NCI-H446 treated with DMSO at 0.1 percent for 48 hours (cell line): ENCODE measurements around the gene NSL1.
A peak's percentile ranks its signal among the peaks of the same experiment; 100 is the strongest.
"Not testable (repeated sequence)": the region's sequence is repeated elsewhere in the genome, so short reads cannot be mapped to it uniquely, and the experiment has no call there.

Source experiments
- DNase-seq: peaks from one replicate; lab custom pipeline; 2025; lab: John Stamatoyannopoulos, UW

The NSL1 gene

DNA sequence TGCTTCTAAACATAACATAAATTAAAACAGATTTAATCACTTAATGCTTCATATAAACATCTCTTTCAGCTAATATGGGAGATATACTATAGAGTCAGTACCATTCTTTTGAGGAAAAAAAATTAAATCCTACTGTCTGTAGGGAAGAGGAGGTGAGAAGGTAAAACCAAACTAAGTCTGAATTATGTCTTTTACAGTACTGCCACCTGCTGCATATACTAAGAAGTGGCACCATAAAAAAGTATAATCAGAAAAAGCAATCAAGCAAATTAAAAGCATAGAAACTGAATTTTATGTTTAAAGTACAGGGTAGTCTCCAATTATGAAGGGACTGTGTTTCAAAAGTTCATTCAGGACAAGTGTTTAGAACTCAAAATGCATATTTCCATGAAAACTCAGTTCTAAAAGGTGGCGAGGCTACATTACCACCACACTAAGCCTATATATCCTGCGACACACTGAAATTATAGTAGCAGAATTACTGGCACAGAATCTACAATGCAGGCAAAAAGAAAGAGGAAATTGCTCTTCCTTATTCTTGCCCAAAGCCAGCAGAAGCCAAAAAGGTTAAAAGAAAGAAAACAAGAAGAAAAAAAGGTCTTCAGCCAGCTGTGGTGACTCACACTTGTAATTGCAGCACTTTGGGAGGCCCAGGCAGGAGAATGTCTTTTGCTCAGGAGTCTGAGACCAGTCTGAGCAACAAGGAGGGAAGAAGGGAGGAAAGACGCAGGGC lies 9.0 kb downstream of the NSL1 start:
- peak; percentile 26 for DNase-seq

DNA sequence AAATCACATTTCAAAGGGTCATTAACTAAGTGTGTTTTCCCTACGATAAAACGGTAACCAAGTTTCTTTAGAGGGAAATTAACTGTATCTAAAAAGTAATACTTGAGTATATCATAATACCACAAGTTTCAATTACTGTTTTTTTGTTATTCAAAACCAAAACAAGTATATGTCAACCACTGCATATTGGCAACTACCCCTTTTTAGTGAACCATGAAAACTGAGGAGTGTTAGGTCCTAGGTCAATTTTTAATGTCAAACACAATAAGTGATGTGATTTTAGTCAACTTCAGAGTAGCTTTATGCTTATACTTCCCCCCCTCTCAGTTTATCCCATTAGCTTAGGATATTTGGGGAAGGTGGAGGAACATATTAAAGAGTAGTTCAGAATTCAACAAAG lies 10.4 kb downstream of the NSL1 start:
- no peak for DNase-seq

DNA sequence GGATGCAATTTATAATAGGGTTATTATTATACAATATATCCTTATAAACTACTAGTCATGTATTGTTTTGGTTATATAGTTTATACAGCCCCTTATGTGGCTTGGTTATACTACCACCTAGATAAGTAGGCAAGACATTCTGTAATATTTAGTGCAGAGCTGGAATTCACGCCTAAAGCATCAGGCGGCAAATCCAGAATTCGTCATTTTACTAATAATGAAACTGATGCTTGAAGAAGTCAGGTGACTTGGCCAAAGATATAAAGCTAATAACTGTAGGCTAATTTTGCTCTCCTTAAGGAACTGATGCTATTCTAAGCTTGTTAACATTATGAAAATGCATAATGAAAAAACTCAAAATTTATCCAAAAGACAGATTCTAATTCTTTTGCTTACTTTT lies 10.8 kb downstream of the NSL1 start:
- DNase-seq, result no peak

DNA sequence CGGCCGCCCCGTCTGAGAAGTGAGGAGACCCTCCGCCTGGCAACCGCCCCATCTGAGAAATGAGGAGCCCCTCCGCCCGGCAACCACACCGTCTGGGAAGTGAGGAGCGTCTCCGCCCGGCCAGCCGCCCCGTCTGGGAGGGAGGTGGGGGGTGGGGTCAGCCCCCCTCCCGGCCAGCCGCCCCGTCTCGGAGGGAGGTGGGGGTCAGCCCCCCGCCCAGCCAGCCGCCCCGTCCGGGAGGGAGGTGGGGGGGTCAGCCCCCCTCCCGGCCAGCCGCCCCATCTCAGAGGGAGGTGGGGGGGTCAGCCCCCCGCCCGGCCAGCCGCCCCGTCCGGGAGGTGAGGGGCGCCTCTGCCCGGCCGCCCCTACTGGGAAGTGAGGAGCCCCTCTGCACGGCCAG lies 12.5 kb downstream of the NSL1 start:
- not testable (repeated sequence) for DNase-seq

DNA sequence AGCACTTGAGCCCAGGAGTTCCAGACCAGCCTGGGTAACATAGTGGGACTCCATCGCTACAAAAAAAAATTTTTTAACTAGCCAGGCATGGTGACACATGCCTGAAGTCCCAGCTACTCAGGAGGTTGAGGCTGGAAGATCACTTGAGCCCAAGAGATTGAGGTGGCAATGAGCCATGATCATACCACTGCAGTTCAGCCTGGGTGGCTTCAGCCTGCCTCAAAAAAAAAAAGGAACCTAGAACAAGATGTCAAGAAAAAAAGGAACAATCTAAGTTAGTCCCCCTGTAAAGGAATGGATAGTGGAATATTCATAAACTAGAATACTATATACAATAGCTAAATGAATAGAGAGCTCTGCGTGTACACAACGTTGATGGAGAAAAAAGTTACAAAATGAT lies 14.4 kb downstream of the NSL1 start:
- no peak for DNase-seq

DNA sequence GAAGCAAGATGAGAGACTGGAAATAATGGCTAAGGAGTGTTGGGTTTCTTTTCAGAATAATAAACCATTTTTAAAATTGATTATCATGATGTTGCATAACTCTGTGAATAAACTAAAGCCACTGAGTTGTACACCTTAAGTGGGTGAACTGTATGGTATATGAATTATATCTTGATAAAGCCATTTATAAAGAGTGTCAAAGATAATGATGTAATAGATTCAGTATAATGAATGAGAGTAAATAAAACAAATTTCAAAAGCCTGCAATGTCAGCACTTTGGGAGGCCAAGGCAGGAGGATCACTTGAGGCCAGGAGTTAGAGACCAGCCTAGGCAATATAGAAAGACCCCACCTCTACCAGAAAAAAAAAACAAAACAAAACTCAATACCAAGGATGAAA lies 16.3 kb downstream of the NSL1 start:
- DNase-seq, result no peak

DNA sequence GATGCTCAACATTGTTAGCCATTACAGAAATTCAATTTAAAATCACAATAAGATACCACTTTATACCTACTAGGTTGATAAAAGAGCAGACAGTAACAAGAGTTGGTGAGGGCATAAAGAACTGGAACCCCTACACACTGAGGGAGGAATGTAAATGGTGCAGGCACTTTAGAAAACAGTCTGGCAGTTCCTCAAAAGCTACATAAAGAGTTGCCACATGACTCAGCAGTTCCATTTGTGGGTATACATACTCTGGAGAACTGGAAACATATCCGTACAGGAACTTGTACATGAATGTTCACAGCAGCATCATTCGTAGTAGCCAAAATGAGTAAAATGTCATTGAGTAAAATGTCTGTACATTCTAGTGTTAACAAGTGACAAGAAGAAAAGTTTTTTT lies 17.0 kb downstream of the NSL1 start:
- no peak for DNase-seq

DNA sequence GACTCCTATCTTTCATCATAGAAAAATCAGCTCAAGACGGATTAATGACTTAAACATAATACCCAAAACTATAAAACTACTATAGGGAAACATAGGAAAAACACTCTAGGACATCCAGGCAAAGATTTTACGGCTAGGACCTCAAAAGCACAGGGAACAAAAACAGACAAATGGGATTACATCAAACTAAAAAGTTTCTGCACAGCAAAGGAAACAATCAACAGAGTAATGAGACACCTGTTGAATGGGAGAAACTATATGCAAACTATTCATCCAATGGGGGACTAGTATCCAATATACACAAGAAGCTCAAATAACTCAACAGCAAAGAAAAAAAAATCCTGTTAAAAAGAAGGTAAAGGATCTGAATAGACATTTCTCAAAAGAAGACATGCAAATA lies 18.6 kb downstream of the NSL1 start:
- DNase-seq, result no peak

DNA sequence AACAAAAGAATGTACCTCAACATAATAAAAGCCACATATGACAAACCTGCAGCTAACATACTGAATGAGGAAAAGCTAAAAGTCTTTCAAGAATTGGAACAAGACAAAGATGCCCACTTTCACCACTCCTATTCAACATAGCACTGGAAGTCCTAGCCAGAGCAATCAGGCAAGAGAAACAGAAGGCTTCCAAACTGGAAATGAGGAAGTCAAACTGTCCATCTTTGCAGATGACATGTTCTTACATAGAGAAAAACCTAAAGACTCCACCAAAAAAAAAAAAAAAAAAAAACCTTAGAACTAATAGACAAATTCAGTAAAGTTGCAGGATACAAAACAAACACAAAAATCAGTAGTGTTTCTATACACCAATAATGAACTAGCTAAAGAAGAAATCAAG lies 20.2 kb downstream of the NSL1 start:
- no peak for DNase-seq

DNA sequence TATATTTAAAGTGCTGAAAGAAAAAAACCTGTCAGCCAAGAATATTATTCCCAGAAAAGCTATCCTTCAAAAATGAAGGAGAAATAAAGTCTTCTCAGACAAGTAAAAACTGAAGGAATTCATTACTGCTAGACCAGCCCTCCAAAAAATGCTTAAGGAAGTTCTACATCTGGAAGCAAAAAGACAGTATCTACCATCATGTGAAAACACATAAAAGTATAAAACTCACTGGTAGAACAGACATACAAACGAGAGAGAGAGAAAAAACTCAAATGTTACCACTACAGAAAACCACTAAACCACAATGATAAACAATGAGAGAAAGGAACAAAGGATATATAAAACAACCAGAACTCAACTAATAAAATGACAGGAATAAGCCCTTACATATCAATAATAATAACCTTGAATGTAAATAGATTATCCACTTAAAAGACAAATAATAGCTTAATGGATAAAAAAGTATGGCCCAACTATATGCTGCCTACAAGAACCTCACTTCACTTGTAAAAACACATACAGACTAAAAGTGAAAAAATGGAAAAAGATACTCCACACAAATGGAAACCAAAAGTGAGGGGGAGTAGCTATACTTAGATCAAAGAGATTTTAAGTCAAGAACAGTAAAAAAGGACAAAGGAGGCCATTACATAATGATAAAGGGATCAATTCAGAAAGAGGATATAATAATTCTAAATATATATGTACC lies 22.0 kb downstream of the NSL1 start:
- DNase-seq, result no peak

DNA sequence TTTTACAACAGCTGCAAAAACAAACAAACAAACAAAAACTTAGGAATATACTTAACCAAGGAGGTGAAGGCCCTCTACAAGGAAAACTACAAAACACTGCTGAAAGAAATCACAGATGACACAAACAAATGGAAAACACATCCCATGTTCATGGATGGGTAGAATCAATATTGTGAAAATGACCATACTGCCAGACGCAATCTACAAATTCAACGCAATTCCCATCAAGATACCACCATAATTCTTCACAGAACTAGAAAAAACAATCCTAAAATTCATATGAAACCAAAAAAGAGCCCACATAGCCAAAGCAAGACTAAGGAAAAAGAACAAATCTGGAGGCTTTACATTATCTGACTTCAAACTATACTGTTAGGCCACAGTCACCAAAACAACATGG lies 24.8 kb downstream of the NSL1 start:
- not testable (repeated sequence) for DNase-seq

DNA sequence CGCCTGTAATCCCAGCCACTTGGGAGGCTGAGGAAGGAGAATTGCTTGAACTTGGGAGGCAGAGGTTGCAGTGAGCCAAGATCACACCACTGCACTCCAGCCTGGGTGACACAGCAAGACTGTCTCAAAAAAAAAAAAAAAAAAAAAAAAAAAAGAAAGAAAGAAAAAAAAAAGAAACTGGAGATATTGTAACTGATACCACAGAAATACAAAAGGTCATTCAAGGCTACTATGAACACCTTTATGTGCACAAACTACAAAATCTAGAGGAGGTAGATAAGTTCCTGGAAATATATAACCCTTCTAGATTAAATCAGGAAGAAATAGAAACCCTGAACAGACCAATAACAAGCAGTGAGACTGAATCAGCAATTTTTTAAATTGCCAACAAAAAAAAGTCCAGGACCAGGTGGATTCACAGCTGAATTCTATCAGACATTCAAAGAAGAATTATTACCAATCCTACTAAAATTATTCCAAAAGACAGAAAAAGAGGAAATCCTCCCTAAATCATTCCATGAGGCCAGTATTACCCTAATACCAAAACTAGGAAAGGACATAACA lies 26.8 kb downstream of the NSL1 start:
- DNase-seq, result not testable (repeated sequence)

DNA sequence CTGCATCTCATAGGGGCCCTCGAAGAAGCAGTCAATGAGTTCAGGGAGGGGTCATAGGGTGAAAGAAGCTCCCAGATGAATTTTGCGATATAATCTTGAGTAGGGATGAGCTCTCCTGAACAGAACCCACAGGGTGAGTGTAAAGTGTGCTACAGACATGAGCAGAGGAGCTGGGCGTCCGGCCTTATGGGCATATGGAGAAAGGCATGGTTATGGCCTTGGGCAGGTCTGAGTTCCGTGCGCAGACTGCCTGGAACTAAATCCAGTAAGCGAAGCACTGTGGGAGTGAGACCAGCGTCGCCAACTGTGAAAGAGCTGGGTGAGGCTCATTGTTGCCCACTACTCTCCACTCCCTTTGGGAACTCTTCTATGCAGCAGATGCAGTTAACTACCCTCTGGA lies 28.7 kb downstream of the NSL1 start:
- no peak for DNase-seq

DNA sequence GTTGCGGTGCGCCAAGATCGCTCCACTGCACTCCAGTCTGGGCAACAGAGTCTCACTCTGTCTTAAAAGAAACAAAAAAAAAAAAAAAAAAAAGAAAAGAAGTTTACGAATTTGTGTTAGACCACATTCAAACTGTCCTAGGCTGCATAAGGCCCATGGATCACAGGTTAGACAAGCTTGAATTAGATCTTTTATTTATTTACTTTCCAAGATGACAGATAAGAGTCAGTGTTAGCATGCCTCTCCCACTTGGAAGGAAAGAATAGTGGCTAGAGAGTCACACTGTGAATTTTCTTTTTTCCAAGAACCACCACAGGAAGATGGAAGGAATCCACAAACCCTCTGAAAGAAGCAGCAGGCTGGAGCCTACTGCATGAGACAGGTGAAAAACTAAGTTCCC lies 29.3 kb downstream of the NSL1 start:
- no peak for DNase-seq

DNA sequence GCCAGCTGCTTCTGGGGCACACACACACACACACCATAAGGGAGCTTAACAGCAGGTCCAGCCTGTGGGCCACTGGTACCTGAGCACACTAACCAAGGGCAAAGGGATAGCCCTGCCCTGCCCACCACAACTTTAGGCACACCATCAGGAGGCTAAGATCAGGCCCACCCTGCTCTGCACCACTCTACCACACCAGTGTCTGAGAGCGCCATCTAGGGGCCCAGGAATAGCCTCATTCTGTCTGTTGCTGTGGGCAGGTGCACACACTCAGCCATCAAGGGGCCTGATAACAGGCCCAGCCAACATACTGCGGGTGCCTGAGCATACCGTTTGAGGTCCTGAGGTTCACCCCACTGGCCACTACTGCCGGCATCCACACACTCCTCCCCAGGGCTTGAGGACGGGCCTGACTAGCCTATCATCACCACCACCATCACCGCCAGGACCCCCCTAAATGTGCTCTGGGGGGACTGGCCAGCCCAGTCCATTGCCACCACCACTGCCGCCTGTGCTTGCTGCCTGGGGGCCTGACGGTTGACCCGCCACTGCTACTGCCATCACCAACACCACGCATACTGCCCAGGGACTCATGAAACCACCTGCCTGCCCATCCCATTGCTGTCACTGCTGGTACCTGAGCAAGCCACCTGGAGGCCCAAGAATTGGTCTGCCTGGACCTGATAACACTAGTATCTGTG lies 31.3 kb downstream of the NSL1 start:
- DNase-seq, result no peak

DNA sequence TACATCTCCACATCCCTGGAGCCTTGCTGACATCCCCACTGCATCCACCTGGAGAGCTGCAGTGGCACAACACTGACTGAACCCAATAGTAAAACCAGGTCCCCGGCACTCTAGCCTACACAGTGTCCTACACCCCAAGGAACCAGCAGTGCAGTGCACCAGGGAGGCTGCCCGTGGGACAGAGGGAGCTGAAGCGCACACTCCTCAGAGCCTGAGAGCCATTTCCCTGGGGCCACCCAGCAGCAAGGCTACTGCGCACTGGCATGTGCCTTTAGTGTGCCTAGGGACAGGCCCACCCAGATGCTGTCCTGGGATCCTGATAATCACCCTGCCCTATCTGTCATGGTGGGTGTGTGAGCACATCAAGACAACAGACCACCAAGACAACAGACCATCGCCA lies 31.9 kb downstream of the NSL1 start:
- no peak for DNase-seq

DNA sequence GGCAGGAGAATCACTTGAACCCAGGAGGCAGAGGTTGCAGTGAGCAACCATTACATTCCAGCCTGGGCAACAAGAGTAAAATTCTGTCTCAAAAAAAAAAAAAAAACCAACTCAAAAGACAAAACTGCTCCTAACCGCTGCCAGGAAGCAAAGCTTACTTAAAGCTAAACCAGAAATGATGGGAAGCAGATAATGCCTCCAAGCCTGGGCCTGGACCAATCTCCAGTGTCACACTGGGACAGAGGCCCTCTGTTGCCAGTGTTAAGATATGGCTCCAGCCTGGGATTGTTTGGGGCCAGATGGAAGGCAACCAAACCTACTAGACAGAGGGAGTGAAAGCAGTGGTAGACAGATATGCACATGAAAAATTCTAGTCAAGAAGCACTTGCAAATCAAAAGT lies 36.9 kb downstream of the NSL1 start:
- DNase-seq, result no peak

DNA sequence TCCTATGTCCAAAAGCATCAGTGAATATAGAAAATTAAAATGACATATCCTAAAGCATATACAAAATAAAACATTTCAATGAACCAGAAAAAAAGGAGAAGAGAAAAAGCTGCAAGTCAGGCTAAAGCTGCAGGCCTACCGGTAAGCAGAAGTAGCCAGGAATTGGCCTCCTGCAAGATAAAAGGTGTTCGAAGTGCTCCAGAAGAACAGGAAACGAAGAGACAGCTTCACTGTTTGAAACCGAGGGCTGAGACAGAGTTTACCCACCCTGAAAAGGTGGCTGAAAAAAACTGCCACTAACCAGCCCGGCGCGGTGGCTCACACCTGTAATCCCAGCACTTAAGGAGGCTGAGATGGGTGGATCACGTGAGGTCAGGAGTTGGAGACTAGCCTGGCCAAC lies 37.4 kb downstream of the NSL1 start:
- DNase-seq, result no peak

DNA sequence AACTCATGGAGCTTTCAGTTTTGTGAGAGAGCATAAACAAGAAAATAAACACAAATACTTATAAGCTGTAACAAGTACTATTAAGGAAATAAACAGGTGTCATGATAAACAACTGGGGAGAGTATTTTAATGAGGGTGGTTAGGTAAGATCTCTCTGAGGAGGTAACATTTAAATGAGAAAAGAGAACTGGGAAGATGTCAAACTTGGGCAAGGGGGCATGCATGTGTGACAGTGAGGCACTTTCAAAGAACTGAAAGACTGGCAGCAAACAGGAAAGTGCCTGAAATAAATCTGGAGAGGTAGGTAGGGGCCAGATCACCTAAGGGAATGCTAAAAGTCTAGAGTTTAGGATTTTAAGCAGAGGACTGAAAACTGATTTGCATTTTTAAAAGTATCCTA lies 37.8 kb downstream of the NSL1 start:
- no peak for DNase-seq

DNA sequence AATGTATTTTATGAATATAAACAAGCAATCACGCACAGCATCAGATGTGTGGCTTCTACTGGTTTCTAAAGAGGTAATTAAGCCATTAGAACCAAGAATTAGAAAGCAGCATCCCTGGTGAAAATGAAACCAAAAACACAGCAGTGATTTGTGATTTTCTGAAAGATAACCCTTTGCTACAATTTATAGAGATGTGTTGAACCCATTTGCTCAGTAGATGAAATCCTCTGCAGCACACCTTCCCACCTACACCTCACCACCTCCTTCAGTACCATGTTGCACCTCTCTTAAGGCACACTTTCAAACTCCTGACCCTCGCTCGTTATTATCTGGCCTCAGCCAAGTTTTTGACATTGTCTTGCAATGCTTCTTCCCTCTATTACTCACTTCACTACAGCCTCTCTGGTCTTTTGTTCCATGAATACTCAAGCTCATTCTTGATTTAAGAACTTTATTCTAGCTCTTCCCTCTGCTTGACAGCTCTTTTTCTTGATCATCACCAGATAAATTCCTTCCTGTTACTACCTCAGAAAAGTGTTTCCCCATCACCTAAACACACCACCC lies 38.6 kb downstream of the NSL1 start:
- no peak for DNase-seq

DNA sequence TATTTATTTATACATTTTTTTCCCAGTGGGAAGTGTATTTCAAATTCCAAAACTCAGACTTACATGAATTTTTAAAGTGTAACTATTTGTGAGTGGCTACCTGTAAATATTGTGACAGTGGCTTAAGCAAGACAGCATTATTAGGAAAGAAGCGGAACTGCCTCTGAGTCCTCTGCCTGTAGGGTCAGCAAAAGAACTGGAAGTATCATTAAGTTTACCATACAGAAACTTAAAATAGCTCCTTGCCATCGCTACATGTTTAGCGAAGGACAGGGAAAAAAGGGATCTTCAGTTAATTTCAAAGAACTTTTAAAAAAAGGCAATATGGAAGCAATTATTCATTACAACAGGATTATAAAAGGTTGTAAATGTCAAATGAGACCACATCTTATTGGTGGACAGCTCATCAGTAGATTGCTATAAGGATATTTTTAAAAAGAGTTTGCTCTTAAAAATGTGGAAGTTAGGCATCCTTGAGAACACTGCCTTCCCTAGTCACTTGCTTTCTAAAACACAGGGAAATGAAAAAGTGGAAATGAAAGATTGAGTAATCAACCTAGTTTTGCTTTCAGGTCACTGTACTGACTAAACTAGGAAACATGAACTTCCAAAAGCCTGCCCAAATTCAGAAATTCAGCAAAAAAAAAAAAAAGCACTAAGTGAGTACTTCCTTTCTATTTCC lies 39.2 kb downstream of the NSL1 start:
- DNase-seq, result no peak
